AG04449 (cell line): Measurements from ENCODE around the gene FIGNL1.

ENCODE experiments used
- CTCF ChIA-PET: fragments of 350-600 bp; formaldehyde crosslinking; extraction: SDS; loops from one replicate; lab custom pipeline; 2021; ENCODE audit warnings: antibody characterized with exemption; lab: Yijun Ruan, JAX
- POLR2A ChIA-PET: fragments of 400-600, 350-600 bp; formaldehyde crosslinking; extraction: SDS; loops from one replicate; lab custom pipeline; 2020; ENCODE audit warnings: antibody characterized with exemption, inconsistent platforms; lab: Yijun Ruan, JAX
- DNase-seq: peaks from one replicate; pipeline ENCODE4 v3.0.0-alpha.2; 2010; ENCODE audit warnings: low read depth, low spot score
- H3K4me3 ChIP-seq: 2 replicates; pipeline ENCODE4 v1.5.1; 2011; ENCODE audit warnings: low read depth, mild to moderate bottlenecking, control low read depth, low read length
- CTCF ChIP-seq: IDR thresholded peaks from one replicate; pipeline ENCODE4 v1.5.1; 2011; ENCODE audit warnings: mild to moderate bottlenecking, moderate library complexity, low read length, control low read depth, inconsistent platforms; ENCODE audit not compliant: insufficient read depth; ENCODE audit errors: missing control alignments

Gene FIGNL1

GRCh38 chr7:50394315-50394714 lies 55.8 kb downstream of the FIGNL1 start:
- CTCF ChIA-PET, result no interaction called here
- TF ChIP-seq CTCF, result no peak
- no peak for DNase-seq
- POLR2A ChIA-PET, result no interaction called here
- H3K4me3 ChIP-seq, result no peak overlapping the region
